ENCODE measurements around the gene IFI30. TPM values are rescaled to one million over a fixed set of nuclear protein-coding genes. Genes with fewer than 3 reads are reported as not detected.

IFI30 gene
- total and polyA plus RNA-seq, 2 donors (not counting 3 experiments of a cell fraction or from before 2014, with no cell fraction given) = 1.1 to 1.6 TPM

- Histone ChIP-seq H3K79me2 (ENCODE audit: control insufficient read depth, insufficient read depth, low read length) (no peaks in the 10 kb centered on the region), H3K4me3 (replicated peaks in 1 of 3; ENCODE audit: insufficient read depth in 1 of 3, low read depth in 1 of 3, low read length in 3 of 3) (no peak overlapping the region), H3K4me1 (ENCODE audit: control insufficient read depth, extremely low read depth, insufficient read depth, low read length) (no peaks in the 10 kb centered on the region), H3K27ac (ENCODE audit: insufficient read depth, low read depth, low read length) (no peak overlapping the region), H4K20me1 (replicated peaks; ENCODE audit: control insufficient read depth, extremely low read depth, insufficient read depth, low read length) (no peaks in the 10 kb centered on the region), H3K9ac (replicated peaks; ENCODE audit: extremely low read depth, insufficient read depth, low read length) (no peak overlapping the region), H3K36me3 (ENCODE audit: control insufficient read depth in 2 of 2, extremely low read depth in 1 of 2, insufficient read depth in 2 of 2, low read length in 2 of 2) (no peaks in the 10 kb centered on the region), H3K27me3 (ENCODE audit: control insufficient read depth in 2 of 2, insufficient read depth in 2 of 2, low read length in 2 of 2) (no peaks in the 10 kb centered on the region), H3K9me3 (replicated peaks; ENCODE audit: control insufficient read depth, insufficient read depth, low read length) (no peaks in the 10 kb centered on the region), H3K4me2 (ENCODE audit: insufficient read depth, low read length) (no peak overlapping the region), H2AFZ (ENCODE audit: low read depth, low read length) (no peak overlapping the region), H3K9me1 (replicated peaks; ENCODE audit: control insufficient read depth, extremely low read depth, insufficient read depth, low read length) (no peaks in the 10 kb centered on the region)
- intact Hi-C loops (cut with micrococcal nuclease) (no loop called here), dilution Hi-C loops (cut with MboI; ENCODE audit: extremely low pct_ligation_motif_present, low sequenced_read_pairs) (no loop called here)
- no peak for FAIRE-seq
- no TSS peak for BruUV-seq (replicated peaks)
- TF ChIP-seq POLR2A (IDR thresholded peaks at IDR 0.05; ENCODE audit: low read depth, low read length) = no peak
- TF ChIP-seq CTCF (IDR thresholded peaks at IDR 0.05; ENCODE audit: extremely low read depth in 1 of 2, insufficient read depth in 1 of 2, low read depth in 1 of 2, low read length in 2 of 2) = no peak
- no peak for TF ChIP-seq FOS (IDR thresholded peaks at IDR 0.05; ENCODE audit: borderline replicate concordance, insufficient read depth, low read length)
- TF ChIP-seq EZH2 (IDR thresholded peaks at IDR 0.05; ENCODE audit: borderline replicate concordance, low read depth, low read length, severe bottlenecking) = no peak
- TF ChIP-seq MYC (IDR thresholded peaks at IDR 0.05; ENCODE audit: low read depth, low read length) = no peak
- no peak for TF ChIP-seq GATA2 (IDR thresholded peaks at IDR 0.05; ENCODE audit: insufficient read depth, insufficient read length, low read depth, low read length)
- no peak for TF ChIP-seq MAX (IDR thresholded peaks at IDR 0.05; ENCODE audit: insufficient read depth, insufficient read length)
- TF ChIP-seq POLR2AphosphoS5 (IDR thresholded peaks at IDR 0.05; ENCODE audit: insufficient read depth, low read depth, low read length) = no peak
- TF ChIP-seq JUN (IDR thresholded peaks at IDR 0.05; ENCODE audit: borderline replicate concordance, insufficient read depth, insufficient read length, low read depth) = no peak
- no peak for DNase-seq (ENCODE audit: low read depth, low spot score)
- ChIA-PET CTCF (interaction anchor here (1.0 to 2.1 kb wide), 3 partner anchors 9 to 110 kb away, joined by 4 to 10 read pairs (median 5); no protein-coding TSS in a partner anchor), POLR2A (no interaction called here)
Measured at GRCh38 chr19:18137242-18137641, 36.4 kb upstream of the IFI30 start.

Measured in endothelial cell of umbilical vein (primary cell).